HG03457 (cell line): ENCODE measurements around the gene PPP1R12A.
"Not testable (repeated sequence)": the region's sequence is repeated elsewhere in the genome, so short reads cannot be mapped to it uniquely, and the experiment has no call there.

Experiments used
- ATAC-seq: cut with Tn5 transposase; IDR thresholded peaks from one replicate; pipeline ENCODE4 v1.9.1; 2021; ENCODE audit warnings: moderate number of reproducible peaks; ENCODE audit not compliant: unreplicated experiment

Gene PPP1R12A

GRCh38 chr12:79935021-79935623 is at the start of gene PPP1R12A:
PPP1R12A (minus strand) TSS chr12:79935097; CDS start chr12:79934931, 166 bp downstream.
- ATAC-seq = peak; percentile 92

DNA sequence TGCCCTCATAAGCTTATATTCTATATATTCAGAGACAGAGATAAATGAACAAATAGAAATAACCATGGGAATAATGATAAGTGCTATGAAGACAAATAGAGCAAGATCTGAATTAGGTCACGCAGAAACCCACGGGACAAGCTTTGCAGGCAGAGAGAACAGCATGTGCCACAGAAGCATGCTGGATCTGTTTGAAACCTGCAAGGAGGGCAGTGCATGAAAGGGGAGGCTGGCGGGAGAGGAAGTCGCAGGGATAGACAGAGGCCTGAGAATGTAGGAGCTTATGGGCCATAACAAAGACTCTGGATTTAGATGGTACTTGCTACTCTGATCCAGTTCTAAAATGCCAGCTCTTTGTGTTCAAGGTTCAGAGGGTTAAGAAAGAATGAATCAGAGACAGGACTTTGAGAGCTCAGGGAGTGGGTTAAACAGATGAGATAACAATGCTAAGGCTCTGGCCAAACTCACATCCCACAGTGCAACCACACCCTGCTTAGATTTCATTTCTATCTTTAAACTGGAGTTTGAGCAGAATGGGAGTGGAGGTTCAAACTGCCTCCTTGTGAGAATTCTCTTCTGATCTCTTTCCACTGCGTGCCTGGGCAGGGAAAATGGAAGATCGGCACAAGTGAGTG is 49.2 kb upstream of the PPP1R12A start:
- no peak for ATAC-seq

DNA sequence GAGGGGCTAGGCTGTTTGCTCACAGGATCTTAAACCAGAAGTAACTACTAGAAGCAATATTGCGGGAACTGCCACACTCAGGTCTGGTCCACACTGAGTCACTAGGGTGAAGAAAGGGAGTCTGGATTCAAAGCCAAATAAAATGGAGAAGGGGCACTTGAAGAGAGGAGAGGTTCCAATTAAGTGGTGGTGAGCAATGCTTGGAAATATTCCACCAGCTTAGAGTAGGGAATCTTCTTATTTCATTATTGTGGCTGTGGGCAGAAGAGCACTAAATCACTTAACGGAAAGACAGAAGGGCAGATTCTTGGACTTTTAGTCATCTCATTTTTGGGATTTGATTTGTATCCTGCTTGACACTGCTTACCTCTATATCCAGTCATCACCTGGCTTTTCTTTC is 48.6 kb upstream of the PPP1R12A start:
- ATAC-seq = no peak

DNA sequence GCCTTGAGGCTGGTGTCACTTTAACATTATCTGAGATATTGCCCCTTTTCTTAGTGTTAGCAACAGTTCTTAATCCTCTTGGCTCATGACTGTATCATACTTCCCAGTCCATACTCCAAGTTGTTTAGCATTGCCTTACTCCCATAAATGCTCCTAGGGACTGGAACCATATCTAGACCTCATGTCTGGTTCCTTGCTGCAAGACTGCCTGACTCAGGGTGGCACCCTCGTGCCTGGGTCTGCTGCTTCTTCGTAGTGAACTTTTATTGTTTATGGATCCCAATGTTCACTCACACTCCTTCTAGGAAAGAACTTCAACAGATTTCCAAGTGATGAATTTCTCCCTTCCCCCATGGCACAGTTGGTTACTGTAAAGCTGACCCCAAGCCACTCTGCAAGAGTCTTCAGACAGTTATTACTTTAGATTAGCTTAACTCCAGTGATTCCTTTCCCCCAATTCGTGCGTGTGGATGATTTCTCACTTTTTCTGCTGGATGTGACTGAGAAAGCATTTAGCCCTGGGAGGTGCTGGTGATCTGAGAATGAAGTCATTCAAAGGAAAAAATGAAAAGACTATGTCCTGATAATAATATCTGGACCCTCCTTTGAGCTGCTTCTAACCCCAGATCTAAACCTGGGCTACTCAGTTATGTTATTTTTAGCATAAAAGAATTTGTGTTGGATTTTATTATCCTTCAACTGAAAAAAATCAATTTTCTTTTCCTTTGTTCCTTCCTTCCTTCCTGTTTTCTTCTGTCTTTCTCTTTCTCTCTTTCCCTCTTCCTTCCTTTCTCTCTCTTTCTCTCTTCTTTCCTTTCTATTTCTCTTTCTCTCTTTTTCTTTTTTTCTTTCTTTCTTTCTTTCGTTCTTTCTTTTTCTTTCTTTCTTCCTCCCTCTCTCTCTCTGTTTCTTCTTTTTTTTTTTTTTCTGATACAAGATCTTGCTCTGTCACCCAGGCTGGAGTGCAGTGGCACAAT is 47.5 kb upstream of the PPP1R12A start:
- no peak for ATAC-seq

- ATAC-seq = no peak
Observed at GRCh38 chr12:79978692-79979091, 43.8 kb upstream of the PPP1R12A start.

DNA sequence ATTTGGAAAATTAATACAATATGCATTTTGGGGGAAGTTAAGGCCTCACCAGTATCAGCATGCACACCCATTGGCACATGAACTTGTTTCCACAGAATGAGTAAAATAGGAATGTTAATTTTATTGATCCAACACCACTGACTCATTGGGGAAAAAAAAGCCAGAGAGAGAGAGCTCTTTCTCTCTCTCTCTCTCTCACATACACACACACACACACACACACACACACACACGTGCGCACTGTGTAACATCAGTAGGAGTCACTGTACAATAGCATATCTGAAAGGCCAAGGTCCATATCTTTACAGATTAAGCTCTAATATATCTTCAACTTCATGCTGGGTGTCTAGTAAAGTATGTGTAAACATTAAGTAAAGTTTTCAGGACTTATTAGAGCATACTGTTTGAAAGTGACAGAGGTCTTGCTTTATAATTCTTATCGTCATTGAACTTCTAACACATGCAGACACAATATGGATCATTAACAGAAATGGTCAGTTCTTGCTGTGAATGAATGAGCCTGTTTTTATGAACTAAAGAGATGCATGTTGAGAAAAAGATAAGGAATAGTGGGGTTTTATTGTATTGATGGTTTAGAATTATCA is 43.1 kb upstream of the PPP1R12A start:
- ATAC-seq = not testable (repeated sequence)

DNA sequence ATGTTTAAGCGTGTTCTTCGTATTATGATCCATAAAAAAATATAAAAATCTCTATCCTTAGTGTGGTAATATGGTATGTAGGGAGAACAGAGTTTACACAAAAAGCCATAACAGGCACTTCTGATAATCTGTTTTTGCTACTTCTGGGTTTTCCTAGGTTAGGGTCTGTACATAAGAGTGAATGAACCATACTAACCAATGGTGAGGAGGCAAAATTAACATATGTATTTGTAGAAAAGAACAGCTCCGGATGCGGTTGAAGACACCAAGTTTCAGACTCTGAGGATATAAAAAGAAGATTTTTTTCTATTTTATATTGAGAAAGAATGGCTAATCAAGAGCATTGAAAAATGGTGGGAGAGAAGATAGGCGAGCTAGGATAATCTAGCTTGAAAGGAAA is 40.2 kb upstream of the PPP1R12A start:
- no peak for ATAC-seq

DNA sequence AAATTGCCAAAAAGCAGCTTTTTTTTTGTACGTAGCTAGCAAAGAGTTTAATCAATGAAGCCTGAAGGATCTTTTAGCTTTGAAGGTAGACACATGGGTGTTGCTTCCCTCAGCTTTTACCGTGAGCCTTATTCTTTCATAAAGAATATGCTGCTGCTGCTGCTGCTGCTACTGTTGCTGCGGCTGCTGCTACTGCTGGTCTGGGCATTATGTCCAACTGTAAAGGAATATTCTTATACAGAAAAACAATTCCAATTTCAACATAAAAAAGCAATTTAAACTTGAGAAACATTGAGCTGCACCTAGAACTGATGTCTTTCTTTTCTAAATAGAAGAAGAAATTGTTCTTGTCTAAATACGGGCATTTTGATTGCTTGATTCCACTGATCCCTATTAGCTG is 38.9 kb upstream of the PPP1R12A start:
- no peak for ATAC-seq

DNA sequence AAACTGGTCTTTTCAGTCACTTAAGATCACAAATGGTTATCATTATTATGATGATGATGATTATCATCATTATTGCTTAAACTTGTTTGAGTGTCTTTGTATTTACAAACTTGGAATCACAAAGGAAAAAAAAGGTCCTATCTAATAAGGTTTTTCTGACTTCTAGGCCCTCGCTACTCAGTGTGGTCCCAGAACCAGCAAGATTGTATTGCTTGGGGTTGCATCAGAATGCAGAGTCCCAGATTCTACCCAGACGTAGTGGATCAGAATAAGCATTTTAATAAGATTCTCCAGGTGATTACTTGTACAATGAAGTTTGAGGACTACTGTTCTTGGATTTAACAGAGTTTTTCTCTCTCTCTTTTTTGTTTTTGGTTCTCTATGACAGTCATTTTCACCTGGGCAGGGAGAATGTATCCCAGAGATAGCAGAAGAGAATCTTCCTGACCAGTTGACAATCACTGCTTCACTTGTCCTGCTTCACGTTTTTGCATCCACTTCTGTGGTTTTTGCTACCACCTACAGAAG is 29.3 kb upstream of the PPP1R12A start:
- ATAC-seq = no peak

- ATAC-seq = no peak
Observed at GRCh38 chr12:79961411-79961810, 26.5 kb upstream of the PPP1R12A start.

GRCh38 chr12:79959484-79959883 is 24.6 kb upstream of the PPP1R12A start:
- ATAC-seq = no peak

DNA sequence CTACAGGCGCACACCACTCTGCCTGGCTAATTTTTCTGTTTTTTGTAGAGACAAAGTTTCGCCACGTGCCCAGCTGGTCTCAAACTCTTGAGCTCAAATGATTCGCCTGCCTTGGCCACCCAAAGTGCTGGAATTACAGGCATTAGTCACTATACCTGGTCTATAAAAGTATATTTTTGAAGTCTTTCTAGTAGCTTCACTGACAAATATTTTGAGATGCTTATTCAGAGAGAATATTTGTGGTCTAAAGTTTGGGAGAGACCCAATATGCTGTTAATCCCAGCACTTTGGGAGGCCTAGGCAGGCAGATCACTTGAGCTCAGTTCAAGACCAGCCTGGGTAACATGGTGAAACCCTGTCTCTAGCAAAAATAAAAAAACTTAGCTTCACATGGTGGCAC is 22.0 kb upstream of the PPP1R12A start:
- no peak for ATAC-seq

- no peak for ATAC-seq
Observed at GRCh38 chr12:79955561-79955960, 20.7 kb upstream of the PPP1R12A start.

DNA sequence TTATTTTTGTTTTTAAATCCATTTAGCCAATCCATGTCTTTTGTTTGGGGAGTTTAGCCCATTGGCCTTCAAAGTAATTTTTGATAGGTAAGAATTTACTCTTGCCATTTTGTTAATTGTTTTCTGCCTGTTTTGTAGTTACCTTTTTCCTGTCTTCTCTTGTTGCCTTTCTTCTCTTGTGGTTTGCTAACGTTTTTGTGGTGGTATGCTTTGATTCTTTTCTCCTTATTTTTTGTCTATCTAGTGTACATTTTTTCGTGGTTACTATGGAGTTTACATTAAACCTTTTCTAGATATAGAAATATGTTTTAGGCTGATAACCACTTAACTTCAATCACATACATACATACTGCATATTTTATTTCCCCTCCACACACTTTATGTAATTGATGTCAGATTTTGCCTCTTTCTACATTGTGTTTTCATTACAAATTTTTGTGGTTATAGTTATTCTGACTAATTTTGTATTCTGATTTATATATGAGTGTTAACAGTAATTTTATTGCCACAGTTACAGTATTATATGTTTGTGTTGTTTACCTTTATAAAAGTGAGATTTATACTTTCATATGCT is 19.2 kb upstream of the PPP1R12A start:
- no peak for ATAC-seq

GRCh38 chr12:79949098-79949497 is 14.2 kb upstream of the PPP1R12A start:
- ATAC-seq = no peak

DNA sequence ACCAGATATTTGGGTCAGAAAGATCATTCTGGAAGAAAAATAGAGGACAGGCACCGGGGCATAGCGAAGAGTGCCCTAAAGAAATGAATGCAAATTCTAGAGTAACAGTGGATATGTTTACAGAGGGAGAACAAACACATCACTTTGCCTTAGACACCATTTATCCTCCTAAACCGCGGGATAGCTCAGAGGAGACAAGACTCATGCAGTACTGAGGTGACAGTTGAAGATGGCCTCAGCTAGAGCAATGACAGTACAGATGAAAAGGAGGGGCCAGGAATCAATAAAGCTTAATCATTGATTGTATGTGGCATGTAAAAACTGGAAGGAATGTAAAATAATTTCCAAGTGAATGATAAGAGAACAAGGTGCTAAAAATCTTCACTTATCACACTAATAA is 10.5 kb upstream of the PPP1R12A start:
- ATAC-seq = no peak

- ATAC-seq = no peak
Observed at GRCh38 chr12:79944565-79944964, 9.7 kb upstream of the PPP1R12A start.

- ATAC-seq = not testable (repeated sequence)
Observed at GRCh38 chr12:79942846-79943245, 7.9 kb upstream of the PPP1R12A start.

- ATAC-seq = no peak
Observed at GRCh38 chr12:79939728-79940310, 4.9 kb upstream of the PPP1R12A start.

DNA sequence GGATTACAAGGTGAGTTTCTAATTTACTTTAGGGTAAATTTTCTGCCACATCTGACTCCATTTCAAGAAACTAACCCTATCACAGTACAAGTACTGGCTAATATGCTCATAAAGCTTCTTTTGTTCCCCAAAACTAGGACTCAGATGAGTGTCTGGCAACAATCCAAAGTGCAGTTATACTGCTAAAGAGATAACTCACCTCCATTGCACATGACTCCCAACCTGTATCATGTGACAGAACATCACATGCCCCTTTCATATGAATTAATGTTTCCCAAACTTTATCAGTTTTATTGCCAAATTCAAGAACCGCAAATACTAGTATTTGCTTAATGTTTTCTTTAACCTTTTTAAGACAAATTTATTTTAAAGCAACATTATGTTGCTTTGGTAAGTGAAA is 3.9 kb upstream of the PPP1R12A start:
- ATAC-seq = no peak
